Measurements from ENCODE around the gene CACNA2D2. TPM values are rescaled to one million over a fixed set of nuclear protein-coding genes. Genes with fewer than 3 reads are reported as not detected.
A peak's percentile ranks its signal among the peaks of the same experiment; 100 is the strongest.

CACNA2D2 gene
- total and polyA plus RNA-seq, 2 of the 13 experiments (the other 11 are each of a cell fraction or from before 2014, with no cell fraction given) = not detected

- TF ChIP-seq MED8 (CRISPR knock-in tag; IDR thresholded peaks at IDR 0.05; ENCODE audit: insufficient replicate concordance) (no peak), ZNF75D (CRISPR knock-in tag; IDR thresholded peaks at IDR 0.05; ENCODE audit: borderline replicate concordance) (no peak), GFI1 (CRISPR knock-in tag; IDR thresholded peaks at IDR 0.05; ENCODE audit: borderline replicate concordance) (no peak; the same call in 1 of the 2 replicates), ZNF530 (CRISPR knock-in tag; IDR thresholded peaks at IDR 0.05; ENCODE audit: low read depth) (no peak), NR2C2 (CRISPR knock-in tag; IDR thresholded peaks at IDR 0.05; ENCODE audit: borderline replicate concordance) (no peak), ZNF766 (CRISPR knock-in tag; IDR thresholded peaks at IDR 0.05; ENCODE audit: borderline replicate concordance) (no peak), SMARCE1 (IDR thresholded peaks at IDR 0.05; ENCODE audit: borderline replicate concordance) (no peak), ZNF605 (CRISPR knock-in tag; IDR thresholded peaks at IDR 0.05) (no peak), ARNT (IDR thresholded peaks at IDR 0.05) (no peak), TMF1 (CRISPR knock-in tag; IDR thresholded peaks at IDR 0.05; ENCODE audit: low read depth) (no peak), CENPBD1 (CRISPR knock-in tag; IDR thresholded peaks at IDR 0.05; ENCODE audit: borderline replicate concordance, low read depth) (no peak), BRCA1 (CRISPR knock-in tag; IDR thresholded peaks at IDR 0.05) (no peak), PTBP1 (IDR thresholded peaks at IDR 0.05; ENCODE audit: low read depth, low read length, poor library complexity, severe bottlenecking) (no peak), ZNF570 (CRISPR knock-in tag; IDR thresholded peaks at IDR 0.05; ENCODE audit: borderline replicate concordance) (no peak)
- TF ChIP-seq, protein P1, sequence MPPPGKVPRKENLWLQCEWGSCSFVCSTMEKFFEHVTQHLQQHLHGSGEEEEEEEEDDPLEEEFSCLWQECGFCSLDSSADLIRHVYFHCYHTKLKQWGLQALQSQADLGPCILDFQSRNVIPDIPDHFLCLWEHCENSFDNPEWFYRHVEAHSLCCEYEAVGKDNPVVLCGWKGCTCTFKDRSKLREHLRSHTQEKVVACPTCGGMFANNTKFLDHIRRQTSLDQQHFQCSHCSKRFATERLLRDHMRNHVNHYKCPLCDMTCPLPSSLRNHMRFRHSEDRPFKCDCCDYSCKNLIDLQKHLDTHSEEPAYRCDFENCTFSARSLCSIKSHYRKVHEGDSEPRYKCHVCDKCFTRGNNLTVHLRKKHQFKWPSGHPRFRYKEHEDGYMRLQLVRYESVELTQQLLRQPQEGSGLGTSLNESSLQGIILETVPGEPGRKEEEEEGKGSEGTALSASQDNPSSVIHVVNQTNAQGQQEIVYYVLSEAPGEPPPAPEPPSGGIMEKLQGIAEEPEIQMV (CRISPR knock-in tag; IDR thresholded peaks at IDR 0.05; ENCODE audit: low read depth) = no peak
- TF ChIP-seq, protein P2, sequence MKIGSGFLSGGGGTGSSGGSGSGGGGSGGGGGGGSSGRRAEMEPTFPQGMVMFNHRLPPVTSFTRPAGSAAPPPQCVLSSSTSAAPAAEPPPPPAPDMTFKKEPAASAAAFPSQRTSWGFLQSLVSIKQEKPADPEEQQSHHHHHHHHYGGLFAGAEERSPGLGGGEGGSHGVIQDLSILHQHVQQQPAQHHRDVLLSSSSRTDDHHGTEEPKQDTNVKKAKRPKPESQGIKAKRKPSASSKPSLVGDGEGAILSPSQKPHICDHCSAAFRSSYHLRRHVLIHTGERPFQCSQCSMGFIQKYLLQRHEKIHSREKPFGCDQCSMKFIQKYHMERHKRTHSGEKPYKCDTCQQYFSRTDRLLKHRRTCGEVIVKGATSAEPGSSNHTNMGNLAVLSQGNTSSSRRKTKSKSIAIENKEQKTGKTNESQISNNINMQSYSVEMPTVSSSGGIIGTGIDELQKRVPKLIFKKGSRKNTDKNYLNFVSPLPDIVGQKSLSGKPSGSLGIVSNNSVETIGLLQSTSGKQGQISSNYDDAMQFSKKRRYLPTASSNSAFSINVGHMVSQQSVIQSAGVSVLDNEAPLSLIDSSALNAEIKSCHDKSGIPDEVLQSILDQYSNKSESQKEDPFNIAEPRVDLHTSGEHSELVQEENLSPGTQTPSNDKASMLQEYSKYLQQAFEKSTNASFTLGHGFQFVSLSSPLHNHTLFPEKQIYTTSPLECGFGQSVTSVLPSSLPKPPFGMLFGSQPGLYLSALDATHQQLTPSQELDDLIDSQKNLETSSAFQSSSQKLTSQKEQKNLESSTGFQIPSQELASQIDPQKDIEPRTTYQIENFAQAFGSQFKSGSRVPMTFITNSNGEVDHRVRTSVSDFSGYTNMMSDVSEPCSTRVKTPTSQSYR (CRISPR knock-in tag; IDR thresholded peaks at IDR 0.05; ENCODE audit: borderline replicate concordance) = peak; percentile 82
- TF ChIP-seq, protein P3, sequence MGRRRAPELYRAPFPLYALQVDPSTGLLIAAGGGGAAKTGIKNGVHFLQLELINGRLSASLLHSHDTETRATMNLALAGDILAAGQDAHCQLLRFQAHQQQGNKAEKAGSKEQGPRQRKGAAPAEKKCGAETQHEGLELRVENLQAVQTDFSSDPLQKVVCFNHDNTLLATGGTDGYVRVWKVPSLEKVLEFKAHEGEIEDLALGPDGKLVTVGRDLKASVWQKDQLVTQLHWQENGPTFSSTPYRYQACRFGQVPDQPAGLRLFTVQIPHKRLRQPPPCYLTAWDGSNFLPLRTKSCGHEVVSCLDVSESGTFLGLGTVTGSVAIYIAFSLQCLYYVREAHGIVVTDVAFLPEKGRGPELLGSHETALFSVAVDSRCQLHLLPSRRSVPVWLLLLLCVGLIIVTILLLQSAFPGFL (CRISPR knock-in tag; IDR thresholded peaks at IDR 0.05) = no peak
- TF ChIP-seq, protein P4, sequence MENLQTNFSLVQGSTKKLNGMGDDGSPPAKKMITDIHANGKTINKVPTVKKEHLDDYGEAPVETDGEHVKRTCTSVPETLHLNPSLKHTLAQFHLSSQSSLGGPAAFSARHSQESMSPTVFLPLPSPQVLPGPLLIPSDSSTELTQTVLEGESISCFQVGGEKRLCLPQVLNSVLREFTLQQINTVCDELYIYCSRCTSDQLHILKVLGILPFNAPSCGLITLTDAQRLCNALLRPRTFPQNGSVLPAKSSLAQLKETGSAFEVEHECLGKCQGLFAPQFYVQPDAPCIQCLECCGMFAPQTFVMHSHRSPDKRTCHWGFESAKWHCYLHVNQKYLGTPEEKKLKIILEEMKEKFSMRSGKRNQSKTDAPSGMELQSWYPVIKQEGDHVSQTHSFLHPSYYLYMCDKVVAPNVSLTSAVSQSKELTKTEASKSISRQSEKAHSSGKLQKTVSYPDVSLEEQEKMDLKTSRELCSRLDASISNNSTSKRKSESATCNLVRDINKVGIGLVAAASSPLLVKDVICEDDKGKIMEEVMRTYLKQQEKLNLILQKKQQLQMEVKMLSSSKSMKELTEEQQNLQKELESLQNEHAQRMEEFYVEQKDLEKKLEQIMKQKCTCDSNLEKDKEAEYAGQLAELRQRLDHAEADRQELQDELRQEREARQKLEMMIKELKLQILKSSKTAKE (CRISPR knock-in tag; IDR thresholded peaks at IDR 0.05; ENCODE audit: borderline replicate concordance) = no peak
- TF ChIP-seq, protein P5, sequence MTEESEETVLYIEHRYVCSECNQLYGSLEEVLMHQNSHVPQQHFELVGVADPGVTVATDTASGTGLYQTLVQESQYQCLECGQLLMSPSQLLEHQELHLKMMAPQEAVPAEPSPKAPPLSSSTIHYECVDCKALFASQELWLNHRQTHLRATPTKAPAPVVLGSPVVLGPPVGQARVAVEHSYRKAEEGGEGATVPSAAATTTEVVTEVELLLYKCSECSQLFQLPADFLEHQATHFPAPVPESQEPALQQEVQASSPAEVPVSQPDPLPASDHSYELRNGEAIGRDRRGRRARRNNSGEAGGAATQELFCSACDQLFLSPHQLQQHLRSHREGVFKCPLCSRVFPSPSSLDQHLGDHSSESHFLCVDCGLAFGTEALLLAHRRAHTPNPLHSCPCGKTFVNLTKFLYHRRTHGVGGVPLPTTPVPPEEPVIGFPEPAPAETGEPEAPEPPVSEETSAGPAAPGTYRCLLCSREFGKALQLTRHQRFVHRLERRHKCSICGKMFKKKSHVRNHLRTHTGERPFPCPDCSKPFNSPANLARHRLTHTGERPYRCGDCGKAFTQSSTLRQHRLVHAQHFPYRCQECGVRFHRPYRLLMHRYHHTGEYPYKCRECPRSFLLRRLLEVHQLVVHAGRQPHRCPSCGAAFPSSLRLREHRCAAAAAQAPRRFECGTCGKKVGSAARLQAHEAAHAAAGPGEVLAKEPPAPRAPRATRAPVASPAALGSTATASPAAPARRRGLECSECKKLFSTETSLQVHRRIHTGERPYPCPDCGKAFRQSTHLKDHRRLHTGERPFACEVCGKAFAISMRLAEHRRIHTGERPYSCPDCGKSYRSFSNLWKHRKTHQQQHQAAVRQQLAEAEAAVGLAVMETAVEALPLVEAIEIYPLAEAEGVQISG (CRISPR knock-in tag; IDR thresholded peaks at IDR 0.05) = no peak
These were observed 182.5 kb downstream of the CACNA2D2 start (continued) for GRCh38 chr3:50320853-50321335.

Measured in HepG2 (cell line).